Thymus (tissue), 11 donors: ENCODE data around the gene PLD5. TPM values are rescaled to one million over a fixed set of nuclear protein-coding genes. Genes with fewer than 3 reads are reported as not detected.
"Not testable (repeated sequence)": the region's sequence is repeated elsewhere in the genome, so short reads cannot be mapped to it uniquely, and the experiment has no call there.

Source experiments
- DNase-seq, 9 donors: peaks; one replicate each; pipeline ENCODE4 v3.0.0-alpha.2; 2013; ENCODE audit warnings: low spot score in 9 of 9, low read depth in 6 of 9, missing footprints in 1 of 9
- H3K27ac ChIP-seq, 2 donors: one replicate each; pipeline ENCODE4 v1.5.1; 2013; ENCODE audit warnings: control low read depth in 1 of 2, low read depth in 1 of 2, low read length in 1 of 2, mild to moderate bottlenecking in 1 of 2, moderate library complexity in 1 of 2
- H3K27me3 ChIP-seq, 2 donors: one replicate each; pipeline ENCODE4 v1.5.1; 2013; ENCODE audit warnings: low read length in 1 of 2; ENCODE audit not compliant: control insufficient read depth in 2 of 2, insufficient read depth in 1 of 2
- H3K36me3 ChIP-seq, 2 donors: one replicate each; pipeline ENCODE4 v1.5.1; 2013; ENCODE audit warnings: low read length in 1 of 2, mild to moderate bottlenecking in 1 of 2, moderate library complexity in 1 of 2; ENCODE audit not compliant: control insufficient read depth in 2 of 2, insufficient read depth in 2 of 2
- H3K4me1 ChIP-seq, 2 donors: one replicate each; pipeline ENCODE4 v1.5.1; 2013; ENCODE audit warnings: low read length in 2 of 2; ENCODE audit not compliant: control insufficient read depth in 2 of 2, insufficient read depth in 2 of 2
- H3K4me3 ChIP-seq, 2 donors: one replicate each; pipeline ENCODE4 v1.5.1; 2013; ENCODE audit warnings: low read length in 2 of 2, control low read depth in 1 of 2, mild to moderate bottlenecking in 1 of 2
- H3K9me3 ChIP-seq, 2 donors: one replicate each; pipeline ENCODE4 v1.5.1; 2013; ENCODE audit warnings: low read length in 1 of 2, mild to moderate bottlenecking in 1 of 2; ENCODE audit not compliant: control insufficient read depth in 2 of 2, insufficient read depth in 1 of 2
- WGBS: extraction: QIAGEN DNeasy Blood & Tissue Kit; methylation state at CpG from one replicate; pipeline ENCODE4 v1.1.7; 2013; 5-methylcytosine and 5-hydroxymethylcytosine counted together
- polyA plus RNA-seq: library from polyadenylated mRNA; stranded (reverse); fragments of 200-250 nt; gene quantifications from one replicate; pipeline ENCODE4 v1.2.3, GENCODE V29; 2013
- total RNA-seq: library from RNA; stranded (reverse); fragments of 120-200 nt; gene quantifications from one replicate; pipeline ENCODE4 v1.2.4, GENCODE V29; 2013
- donor health status: healthy.

The PLD5 gene
- total and polyA plus RNA-seq, 2 donors = 0.25 to 0.66 TPM

- no peak overlapping the region for H3K27ac ChIP-seq
- no peaks in the 10 kb centered on the region for H3K4me1 ChIP-seq
- H3K9me3 ChIP-seq = no peaks in the 10 kb centered on the region
- no peak overlapping the region for H3K4me3 ChIP-seq
- no peaks in the 10 kb centered on the region for H3K36me3 ChIP-seq
- 100% methylated on average over 1 of the region's 1 CpG for WGBS
- no peak for DNase-seq
- H3K27me3 ChIP-seq = no peaks in the 10 kb centered on the region
These were observed 443.1 kb downstream of the PLD5 start for GRCh38 chr1:242081446-242081845.

DNA sequence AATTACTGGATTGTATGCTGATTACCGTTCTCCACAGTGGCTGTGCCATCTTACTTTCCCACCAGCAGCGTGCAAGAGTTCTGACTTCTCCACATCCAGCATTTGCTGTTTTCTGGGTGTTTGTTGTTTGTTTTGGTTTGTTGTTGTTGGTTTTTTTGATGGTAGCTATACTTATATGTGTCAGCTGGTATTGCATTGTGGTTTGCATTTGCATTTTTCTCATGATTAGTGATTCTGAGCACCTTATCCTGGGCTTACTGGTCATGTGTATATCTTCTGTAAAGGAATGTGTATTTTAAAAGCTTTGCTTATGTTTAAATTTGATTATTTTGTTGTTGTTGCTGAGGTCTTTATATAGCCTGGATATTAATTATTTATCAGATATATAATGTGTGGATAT lies 458.7 kb downstream of the PLD5 start:
- no peaks in the 10 kb centered on the region for H3K4me1 ChIP-seq
- no peak overlapping the region for H3K4me3 ChIP-seq
- WGBS = 97% methylated on average over 2 of the region's 2 CpGs
- no peaks in the 10 kb centered on the region for H3K36me3 ChIP-seq
- no peak for DNase-seq
- H3K27ac ChIP-seq = no peak overlapping the region
- no peaks in the 10 kb centered on the region for H3K27me3 ChIP-seq
- H3K9me3 ChIP-seq = no peaks in the 10 kb centered on the region

DNA sequence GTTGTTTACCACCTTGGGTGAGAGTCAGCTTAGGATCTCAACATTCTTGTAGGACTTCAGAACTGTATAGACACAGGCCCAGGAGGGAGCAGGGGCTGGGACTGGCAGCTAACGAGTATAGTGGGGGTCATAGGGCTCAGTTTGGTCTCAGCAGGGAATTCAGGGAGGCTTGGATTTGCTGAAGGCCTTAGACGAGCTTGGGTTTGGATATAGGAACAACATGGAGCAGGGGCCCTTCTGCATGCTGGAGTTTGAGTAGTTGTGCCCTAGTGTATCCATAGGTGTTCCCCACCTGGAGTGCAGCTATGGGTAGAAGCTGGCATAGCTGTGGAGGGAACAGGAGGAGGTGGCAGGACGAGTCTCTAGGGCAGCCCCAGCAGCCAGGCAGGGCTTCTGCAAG lies 462.2 kb downstream of the PLD5 start:
- H3K27ac ChIP-seq = no peak overlapping the region
- H3K9me3 ChIP-seq = peaks cover 0 to 5% of the 10 kb centered on the region in 2 donors
- DNase-seq = no peak
- 71% methylated on average over 3 of the region's 3 CpGs for WGBS
- no peaks in the 10 kb centered on the region for H3K36me3 ChIP-seq
- no peaks in the 10 kb centered on the region for H3K27me3 ChIP-seq
- H3K4me3 ChIP-seq = no peak overlapping the region
- H3K4me1 ChIP-seq = no peaks in the 10 kb centered on the region

- no peaks in the 10 kb centered on the region for H3K4me1 ChIP-seq
- H3K9me3 ChIP-seq = peaks cover 0 to 8% of the 10 kb centered on the region in 2 donors
- WGBS = 89% methylated on average over 11 of the region's 11 CpGs
- DNase-seq = no peak
- no peaks in the 10 kb centered on the region for H3K27me3 ChIP-seq
- H3K27ac ChIP-seq = no peak overlapping the region
- H3K4me3 ChIP-seq = no peak overlapping the region
- no peaks in the 10 kb centered on the region for H3K36me3 ChIP-seq
These were observed 464.5 kb downstream of the PLD5 start for GRCh38 chr1:242059976-242060375.

- not testable (repeated sequence) for DNase-seq, H3K27ac ChIP-seq, H3K4me1 ChIP-seq, H3K9me3 ChIP-seq, H3K27me3 ChIP-seq, H3K36me3 ChIP-seq, H3K4me3 ChIP-seq
- WGBS = 63% methylated on average over 4 of the region's 4 CpGs
These were observed 465.9 kb downstream of the PLD5 start for GRCh38 chr1:242058582-242058981.

DNA sequence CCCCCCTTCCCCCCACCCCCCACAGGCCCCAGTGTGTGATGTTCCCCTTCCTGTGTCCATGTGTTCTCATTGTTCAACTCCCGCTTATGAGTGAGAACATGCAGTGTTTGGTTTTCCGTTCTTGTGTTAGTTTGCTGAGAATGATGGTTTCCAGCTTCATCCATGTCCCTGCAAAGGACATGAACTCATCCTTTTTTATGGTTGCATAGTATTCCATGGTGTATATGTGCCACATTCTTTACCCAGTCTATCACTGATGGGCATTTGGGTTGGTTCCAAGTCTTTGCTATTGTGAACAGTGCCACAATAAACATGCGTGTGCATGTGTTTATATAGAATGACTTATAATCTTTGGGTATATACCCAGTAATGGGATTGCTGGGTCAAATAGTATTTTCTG lies 466.3 kb downstream of the PLD5 start:
- H3K9me3 ChIP-seq, DNase-seq, H3K4me3 ChIP-seq, H3K27me3 ChIP-seq, H3K27ac ChIP-seq, H3K36me3 ChIP-seq, H3K4me1 ChIP-seq: not testable (repeated sequence)
- WGBS = 87% methylated on average over 3 of the region's 3 CpGs

GRCh38 chr1:242057745-242058115 lies 466.8 kb downstream of the PLD5 start:
- Histone ChIP-seq H3K27ac (no peak overlapping the region), H3K36me3 (no peaks in the 10 kb centered on the region), H3K27me3 (no peaks in the 10 kb centered on the region), H3K9me3 (peaks cover 0 to 8% of the 10 kb centered on the region in 2 donors), H3K4me3 (no peak overlapping the region), H3K4me1 (no peaks in the 10 kb centered on the region)
- WGBS = 78% methylated on average over 3 of the region's 3 CpGs
- no peak for DNase-seq

GRCh38 chr1:242056988-242057744 lies 467.3 kb downstream of the PLD5 start:
- no peaks in the 10 kb centered on the region for H3K27me3 ChIP-seq
- 94% methylated on average over 49 of the region's 49 CpGs for WGBS
- H3K36me3 ChIP-seq = no peaks in the 10 kb centered on the region
- H3K4me3 ChIP-seq = no peak overlapping the region
- H3K27ac ChIP-seq = no peak overlapping the region
- DNase-seq = no peak
- H3K9me3 ChIP-seq = peaks cover 0 to 8% of the 10 kb centered on the region in 2 donors
- no peaks in the 10 kb centered on the region for H3K4me1 ChIP-seq

DNA sequence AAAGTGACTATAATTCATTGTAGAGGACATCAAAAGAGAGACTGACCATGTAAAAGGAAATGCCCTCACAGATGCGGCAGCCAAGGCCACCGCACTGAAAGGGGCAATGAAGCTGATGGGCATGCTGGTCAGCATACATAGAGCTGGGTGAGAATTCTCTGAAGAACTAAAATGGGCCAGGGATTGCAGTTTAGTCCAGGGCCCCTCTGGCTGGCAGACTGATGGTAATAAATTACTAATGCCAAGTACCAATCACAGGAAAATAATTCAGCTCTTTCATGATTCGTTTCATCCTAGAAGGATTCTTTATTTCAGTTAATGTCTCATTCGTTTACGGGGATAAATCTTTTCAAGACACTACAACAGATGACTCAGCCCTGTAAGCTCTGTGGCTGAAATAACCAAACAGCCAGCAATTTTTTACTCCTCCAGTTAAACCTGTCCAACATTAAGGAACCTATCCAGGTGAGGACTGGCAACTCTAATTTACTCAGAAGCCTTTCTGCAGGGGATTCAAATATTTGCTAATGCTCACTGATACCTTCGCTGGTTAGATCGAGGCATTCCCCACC lies 468.7 kb downstream of the PLD5 start:
- Histone ChIP-seq H3K27ac (no peak overlapping the region), H3K9me3 (peaks cover 0 to 8% of the 10 kb centered on the region in 2 donors), H3K4me3 (no peak overlapping the region), H3K27me3 (no peaks in the 10 kb centered on the region), H3K36me3 (no peaks in the 10 kb centered on the region), H3K4me1 (no peaks in the 10 kb centered on the region)
- no peak for DNase-seq
- 71% methylated on average over 7 of the region's 7 CpGs for WGBS
